T47D (cell line): ENCODE results near the gene THADA.
"Not testable (repeated sequence)": the region's sequence is repeated elsewhere in the genome, so short reads cannot be mapped to it uniquely, and the experiment has no call there.

Experiments used
- DNase-seq, 2 experiments: peaks; one replicate each; pipeline versions ENCODE4 v3.0.0 to v3.0.0-alpha.2; 2011 to 2012; ENCODE audit warnings: low read depth in 1 of 2, low spot score in 1 of 2
- JUND ChIP-seq: IDR thresholded peaks from 2 replicates; pipeline ENCODE4 v1.6.1; 2012; ENCODE audit warnings: low read depth
- in situ Hi-C: cut with HindIII; loops from 2 replicates; pipeline ENCODE4 v1.10.0; 2016; ENCODE audit warnings: low sequenced_read_pairs, low pct_unique_long_range_greater_than_20kb

THADA gene

GRCh38 chr2:43391878-43392215, 204.0 kb downstream of the THADA start:
- no peak for TF ChIP-seq JUND
- in situ Hi-C loops, result no loop called here
- no peak for DNase-seq

- DNase-seq, result peak in 1 of 2 experiments; percentile 35
- in situ Hi-C loops, result no loop called here
- TF ChIP-seq JUND, result no peak
Observed at GRCh38 chr2:43391201-43391877, 204.5 kb downstream of the THADA start.

- peak in 1 of 2 experiments; percentile 71 for DNase-seq
- peak; percentile 44; the same call in 1 of the 2 replicates for TF ChIP-seq JUND
- in situ Hi-C loops, result no loop called here
Observed at GRCh38 chr2:43389581-43390466, 206.0 kb downstream of the THADA start.

GRCh38 chr2:43388371-43388770, 207.5 kb downstream of the THADA start:
- in situ Hi-C loops, result no loop called here
- no peak for DNase-seq
- no peak for TF ChIP-seq JUND

- peak in 1 of 2 experiments; percentile 81 for DNase-seq
- in situ Hi-C loops, result no loop called here
- TF ChIP-seq JUND, result no peak
Observed at GRCh38 chr2:43387092-43388062, 208.5 kb downstream of the THADA start.

- in situ Hi-C loops, DNase-seq: not testable (repeated sequence)
Observed at GRCh38 chr2:43386679-43387078, 209.2 kb downstream of the THADA start.

- DNase-seq, result no peak
- in situ Hi-C loops, result no loop called here
- no peak for TF ChIP-seq JUND
Observed at GRCh38 chr2:43384143-43384542, 211.7 kb downstream of the THADA start.

GRCh38 chr2:43383533-43383932, 212.3 kb downstream of the THADA start:
- TF ChIP-seq JUND, result no peak
- no peak for DNase-seq
- in situ Hi-C loops, result no loop called here

- TF ChIP-seq JUND, result no peak
- in situ Hi-C loops, result no loop called here
Observed at GRCh38 chr2:43379494-43379893, 216.3 kb downstream of the THADA start.

GRCh38 chr2:43377327-43377726, 218.5 kb downstream of the THADA start:
- no peak for DNase-seq
- TF ChIP-seq JUND, result no peak
- in situ Hi-C loops, result no loop called here

More at GRCh38 chr2:43379494-43379893, 216.3 kb downstream of the THADA start:
- DNase-seq, result no peak

GRCh38 chr2:43376523-43377198, 219.2 kb downstream of the THADA start:
- TF ChIP-seq JUND, result no peak
- in situ Hi-C loops, result no loop called here
- no peak for DNase-seq
